NCI-H2196 treated with DMSO at 0.1 percent for 48 hours (cell line): ENCODE data around the gene CRHBP.
"Not testable (repeated sequence)": the region's sequence is repeated elsewhere in the genome, so short reads cannot be mapped to it uniquely, and the experiment has no call there.

Experiments
- DNase-seq: peaks from one replicate; lab custom pipeline; 2025; ENCODE audit not compliant: unreplicated experiment; lab: John Stamatoyannopoulos, UW

CRHBP gene, protein sequence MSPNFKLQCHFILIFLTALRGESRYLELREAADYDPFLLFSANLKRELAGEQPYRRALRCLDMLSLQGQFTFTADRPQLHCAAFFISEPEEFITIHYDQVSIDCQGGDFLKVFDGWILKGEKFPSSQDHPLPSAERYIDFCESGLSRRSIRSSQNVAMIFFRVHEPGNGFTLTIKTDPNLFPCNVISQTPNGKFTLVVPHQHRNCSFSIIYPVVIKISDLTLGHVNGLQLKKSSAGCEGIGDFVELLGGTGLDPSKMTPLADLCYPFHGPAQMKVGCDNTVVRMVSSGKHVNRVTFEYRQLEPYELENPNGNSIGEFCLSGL

DNA sequence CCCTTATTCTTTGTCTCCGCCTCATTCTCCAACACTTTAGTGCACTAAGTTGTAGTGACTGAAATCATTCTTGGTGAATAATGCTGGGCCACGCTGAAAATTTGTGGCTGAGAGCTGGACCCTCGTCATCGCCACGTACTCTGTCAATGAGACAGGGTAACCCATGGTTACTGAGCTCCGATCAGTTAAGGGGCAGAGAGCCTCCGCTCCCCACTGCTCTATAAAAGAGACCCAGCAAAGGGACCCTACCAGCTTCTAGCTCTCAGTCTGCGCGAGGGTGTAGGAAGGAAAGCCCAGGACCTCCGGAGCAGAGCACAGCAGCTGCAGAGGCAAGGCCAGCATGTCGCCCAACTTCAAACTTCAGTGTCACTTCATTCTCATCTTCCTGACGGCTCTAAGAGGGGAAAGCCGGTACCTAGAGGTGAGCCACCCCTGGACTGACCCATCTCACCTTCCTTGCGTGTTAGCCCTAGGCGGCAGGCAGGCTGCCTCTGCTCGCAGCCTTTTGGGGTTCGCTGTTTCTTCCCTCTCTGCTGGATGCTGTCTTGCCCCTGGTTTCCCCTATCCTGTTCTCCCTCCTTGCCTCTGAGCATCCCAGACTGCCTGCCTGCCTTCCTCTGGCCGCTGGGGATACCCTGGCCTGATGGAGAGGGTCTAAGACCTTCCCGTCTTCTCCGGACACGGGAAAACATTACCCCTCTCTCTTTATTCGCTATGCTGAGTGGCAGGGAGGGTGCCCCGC is at the start of gene CRHBP:
CRHBP (plus strand) TSS at position 251 of the 742 bp plus-strand sequence; CDS start at position 341, 90 bp downstream.
- no peak for DNase-seq

DNA sequence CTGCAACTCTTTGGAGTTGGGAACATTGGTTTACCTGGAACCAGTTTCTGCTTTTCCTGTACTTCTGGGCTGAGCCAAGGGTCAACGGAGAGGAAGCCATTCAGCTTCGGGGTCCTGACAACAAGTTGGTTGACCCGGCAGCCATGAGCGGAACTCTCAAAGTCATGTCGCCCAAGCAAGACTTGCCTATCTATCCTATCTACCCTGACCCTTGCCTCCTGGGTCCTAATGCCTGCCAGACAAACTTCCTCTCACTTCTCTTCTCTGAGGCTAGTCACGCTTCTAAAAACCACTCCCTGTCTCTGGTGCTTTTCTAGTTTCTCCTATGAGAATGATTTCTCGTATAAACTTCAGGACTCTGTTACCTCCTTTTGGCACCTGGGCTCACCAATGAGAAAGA is 44.7 kb upstream of the CRHBP start:
- DNase-seq: no peak

DNA sequence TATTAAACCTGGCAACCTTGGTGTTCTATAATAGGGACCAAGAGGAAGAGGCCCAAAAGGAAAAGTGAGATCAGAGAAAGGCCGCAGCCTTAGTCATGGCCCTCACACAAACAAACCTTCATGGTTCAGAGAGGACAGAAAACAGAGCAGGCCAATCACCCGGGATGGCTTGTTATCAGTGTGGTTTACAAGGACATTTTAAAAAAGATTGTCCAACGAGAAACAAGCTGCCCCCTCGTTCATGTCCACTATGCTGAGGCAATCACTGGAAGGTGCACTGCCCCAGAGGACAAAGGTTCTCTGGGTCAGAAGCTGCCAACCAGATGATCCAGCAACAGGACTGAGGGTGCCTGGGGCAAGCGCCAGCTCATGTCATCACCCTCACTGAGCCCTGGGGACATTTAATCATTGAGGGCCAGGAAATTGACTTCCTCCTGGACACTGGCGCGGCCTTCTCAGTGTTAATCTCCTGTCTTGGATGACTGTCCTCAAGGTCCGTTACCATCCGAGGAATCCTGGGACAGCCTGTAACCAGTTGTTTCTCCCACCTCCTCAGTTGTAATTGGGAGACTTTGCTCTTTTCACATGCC is 42.4 kb upstream of the CRHBP start:
- DNase-seq: not testable (repeated sequence)

DNA sequence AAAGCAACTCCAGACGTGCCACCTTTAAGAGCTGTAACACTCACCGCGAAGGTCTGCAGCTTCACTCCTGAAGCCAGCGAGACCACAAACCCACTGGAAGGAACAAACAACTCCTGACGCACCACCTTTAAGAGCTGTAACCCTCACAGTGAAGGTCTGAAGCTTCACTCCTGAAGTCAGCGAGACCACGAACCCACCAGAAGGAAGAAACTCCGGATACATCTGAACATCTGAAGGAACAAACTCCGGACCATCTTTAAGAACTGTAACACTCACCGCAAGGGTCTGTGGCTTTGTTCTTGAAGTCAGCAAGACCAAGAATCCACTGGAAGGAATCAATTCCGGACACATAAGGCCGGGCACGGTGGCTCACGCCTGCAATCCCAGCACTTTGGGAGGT is 38.2 kb upstream of the CRHBP start:
- not testable (repeated sequence) for DNase-seq

DNA sequence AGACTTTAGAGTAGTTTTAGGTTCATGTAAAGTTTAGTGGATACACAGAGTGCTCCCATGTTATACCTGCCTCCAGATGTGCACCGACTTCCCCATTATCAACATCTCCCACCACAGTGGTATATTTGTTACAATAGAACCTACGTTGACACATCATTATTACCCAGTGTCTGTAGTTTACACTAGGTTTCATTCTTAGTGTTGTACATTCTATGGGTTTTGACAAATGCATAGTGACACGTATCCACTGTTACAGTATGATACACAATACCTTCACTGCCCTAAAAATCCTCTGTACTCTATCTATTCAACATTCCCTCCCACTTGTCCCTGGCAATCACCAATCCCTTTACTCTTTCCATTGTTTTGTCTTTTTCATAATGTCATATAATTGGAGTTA is 34.3 kb upstream of the CRHBP start:
- no peak for DNase-seq

DNA sequence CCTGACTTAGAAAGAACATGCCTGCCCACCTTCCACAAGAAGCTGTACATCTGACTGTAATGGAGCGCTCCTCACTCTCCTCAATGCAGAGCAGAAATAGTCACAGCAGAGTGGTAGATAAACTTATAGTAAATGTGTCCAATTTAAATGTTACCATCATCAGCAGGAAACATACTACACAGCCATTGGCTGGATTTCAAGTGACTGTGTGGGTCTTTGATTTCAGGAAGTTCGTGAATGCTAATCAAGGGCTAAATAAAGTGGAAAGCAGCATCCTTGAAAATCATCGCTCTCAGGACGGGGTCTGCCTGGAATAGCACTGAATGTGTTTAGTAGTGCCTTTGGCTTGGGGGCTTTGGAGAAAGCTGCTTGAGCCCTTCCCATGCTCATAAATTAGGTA is 32.4 kb upstream of the CRHBP start:
- DNase-seq: no peak

DNA sequence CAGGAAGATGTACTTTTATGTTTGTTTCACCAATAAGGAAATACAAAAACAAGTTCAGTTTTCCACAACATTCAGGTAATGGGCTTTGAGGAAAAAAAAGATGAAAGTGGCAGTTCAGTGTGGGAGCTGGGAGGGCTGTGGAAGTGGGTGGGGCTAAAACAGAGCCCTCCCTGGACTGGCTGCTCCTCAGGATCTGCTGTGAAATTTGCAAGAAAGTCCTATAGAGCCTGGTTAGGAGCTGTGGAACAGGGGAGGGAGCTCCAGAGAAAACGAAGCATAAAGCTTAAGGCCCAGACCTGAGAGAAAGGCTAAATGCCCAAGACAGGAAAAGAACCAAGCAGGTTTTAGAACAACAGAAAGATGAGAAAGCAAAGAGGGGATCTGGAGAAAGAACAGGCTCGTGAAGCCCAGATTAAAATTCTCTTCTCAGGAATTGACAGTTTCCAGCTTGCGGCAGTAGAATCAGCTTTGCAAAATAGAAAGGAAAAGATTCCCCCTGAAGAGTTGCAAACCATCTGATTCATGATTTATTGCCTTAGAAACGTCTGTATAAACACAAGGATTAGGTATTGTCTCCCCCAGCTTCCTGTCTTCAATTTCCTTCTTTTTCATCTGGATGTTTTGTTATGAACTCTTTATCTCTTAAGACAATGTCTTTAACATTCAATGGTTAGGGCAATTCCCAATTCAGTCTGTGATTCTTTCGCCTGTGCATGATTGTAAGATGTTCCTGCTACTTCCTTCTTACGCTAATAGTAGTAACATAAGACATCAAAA is 26.3 kb upstream of the CRHBP start:
- DNase-seq: no peak

DNA sequence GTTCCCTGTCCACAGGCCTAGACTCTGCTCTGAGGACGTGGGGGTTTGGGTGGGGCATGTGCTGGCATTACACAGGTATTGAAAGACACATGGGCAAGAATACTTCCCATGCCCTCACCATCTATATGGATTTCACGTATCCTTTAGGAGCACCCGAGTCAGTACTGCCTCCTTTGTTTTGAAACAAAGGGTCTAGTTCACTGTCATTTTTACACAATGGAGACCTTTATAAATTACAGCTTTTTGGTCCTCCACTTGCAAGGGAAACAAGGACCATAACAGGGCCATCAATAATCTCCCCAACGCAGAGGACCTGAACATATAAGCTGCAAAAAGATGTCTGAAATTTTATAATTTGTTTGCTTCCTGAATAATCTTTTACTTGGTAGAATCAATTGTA is 24.9 kb upstream of the CRHBP start:
- no peak for DNase-seq

DNA sequence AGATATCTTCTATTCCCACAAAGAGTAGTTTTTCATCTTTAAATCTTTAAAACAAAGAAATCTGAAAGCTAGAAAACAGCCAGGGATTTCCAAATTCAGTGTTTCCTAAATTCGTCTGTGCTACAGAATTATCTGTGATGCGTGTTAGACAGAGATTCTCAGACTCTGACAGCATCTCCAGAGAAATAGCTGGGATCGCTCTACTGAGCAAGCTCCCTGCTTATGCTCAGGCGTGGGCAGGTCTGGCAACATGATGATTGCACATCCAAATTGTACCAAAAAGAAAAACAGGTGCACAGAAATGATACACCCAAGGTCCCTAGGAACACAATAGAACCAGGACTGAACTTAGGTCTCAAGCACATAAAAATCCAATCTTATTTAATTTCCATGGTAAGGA is 22.8 kb upstream of the CRHBP start:
- no peak for DNase-seq

DNA sequence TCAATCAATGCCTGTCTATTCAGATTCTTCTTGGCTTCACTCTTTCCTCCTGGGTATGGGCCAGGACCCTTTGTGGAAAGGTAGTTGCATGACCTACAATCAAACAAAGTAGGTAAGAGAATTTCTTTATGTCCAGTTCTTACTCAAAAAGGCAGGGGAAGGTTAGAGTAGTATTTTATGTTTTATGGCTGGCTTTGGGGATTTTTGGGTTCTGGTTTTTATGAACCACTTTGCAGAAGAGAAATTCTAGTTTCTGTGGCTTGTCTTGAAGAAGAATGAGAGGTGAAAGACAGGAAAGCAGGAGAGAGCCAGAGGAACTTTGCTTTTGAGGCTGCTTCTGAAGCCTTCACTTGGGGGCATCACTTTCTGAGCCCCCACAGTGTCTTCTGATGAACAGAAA is 14.7 kb upstream of the CRHBP start:
- DNase-seq: no peak

DNA sequence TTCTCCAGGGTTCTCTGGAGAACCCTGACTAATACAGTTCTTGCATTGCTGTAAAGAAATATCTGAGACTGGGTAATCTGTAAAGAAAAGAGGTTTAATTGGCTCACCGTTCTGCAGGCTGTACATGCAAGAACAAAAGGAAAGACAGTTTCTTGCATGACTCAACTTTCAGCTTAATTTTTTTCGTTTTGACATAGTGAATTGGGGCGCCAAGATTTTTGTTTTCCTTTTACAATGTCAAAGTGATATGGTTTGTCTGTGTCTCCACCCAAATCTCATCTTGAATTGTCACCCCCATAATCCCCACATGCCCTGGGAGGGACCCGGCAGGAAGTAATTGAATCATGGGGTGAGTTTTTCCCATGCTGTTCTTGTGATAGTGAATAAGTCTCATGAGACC is 11.8 kb upstream of the CRHBP start:
- no peak for DNase-seq

DNA sequence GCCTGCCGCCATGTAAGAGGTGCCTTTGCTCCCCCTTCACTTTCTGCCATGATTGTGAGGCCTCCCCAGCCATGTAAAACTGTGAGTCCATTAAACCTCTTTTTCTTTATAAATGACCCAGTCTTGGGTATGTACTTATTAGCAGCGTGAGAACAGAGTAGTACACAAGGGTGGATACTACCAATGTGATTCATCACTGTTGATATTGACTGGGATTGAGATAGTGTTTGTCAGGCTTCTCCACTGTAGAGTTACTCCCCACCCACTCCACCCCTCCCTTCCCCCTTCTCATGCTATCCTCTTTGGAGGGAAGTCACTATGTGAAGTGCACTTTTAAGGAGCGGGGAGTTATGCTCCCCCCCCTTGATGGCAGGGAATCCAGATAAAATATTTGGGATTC is 11.4 kb upstream of the CRHBP start:
- no peak for DNase-seq

DNA sequence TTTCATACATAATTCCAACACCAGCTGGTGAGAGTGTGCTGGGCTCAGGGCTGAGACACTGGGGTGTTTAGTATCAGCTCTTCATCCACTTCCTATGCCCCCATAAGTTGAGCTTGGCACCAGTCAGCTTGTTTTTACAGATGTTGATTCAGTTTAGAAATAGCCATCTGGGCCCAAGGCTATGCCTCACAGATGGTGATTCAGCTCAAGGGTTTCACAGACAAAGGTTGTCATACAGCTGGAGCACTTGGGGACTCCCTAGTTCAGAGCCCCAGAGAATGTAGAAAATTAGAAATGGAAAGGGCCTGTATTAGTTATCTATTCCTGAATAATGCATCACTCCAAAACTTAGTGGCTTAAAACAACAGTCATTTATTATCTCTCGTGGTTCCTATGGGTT is 10.3 kb upstream of the CRHBP start:
- DNase-seq: no peak

DNA sequence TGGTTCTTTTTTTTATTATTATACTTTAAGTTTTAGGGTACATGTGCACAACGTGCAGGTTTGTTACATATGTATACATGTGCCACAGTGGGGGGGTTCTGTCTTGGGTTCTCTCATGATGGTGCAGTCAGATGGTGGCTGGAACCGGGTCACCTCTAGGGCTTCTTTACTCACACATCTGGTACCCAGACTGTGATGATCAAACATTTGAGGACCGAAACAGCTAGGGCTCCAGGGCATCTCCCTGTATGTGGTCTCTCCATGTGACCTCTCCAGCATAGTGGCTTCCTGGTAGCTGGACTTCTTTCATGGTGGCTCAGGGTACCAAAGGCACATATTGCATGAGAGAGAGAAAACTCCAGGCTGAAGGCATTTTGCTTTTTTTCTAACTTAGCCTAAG is 9.8 kb upstream of the CRHBP start:
- no peak for DNase-seq

DNA sequence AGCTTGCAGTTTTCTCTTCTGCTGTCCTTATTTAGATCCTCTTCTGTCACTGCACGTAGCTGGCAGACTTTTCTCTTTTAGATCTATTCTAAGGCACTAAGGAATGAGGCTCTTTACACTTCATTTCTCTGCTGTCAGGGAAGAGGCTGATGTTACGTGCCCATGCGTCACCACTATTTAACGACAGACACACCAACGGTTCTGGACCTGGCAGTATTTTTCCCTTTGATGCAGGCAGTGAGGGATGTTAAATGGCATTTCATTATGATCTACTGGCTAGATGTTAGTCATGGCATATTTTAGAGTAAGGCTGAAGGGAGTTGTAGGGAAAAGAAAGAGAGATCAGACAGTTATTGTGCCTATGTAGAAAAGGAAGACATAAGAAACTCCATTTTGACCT is 8.2 kb upstream of the CRHBP start:
- DNase-seq: no peak

DNA sequence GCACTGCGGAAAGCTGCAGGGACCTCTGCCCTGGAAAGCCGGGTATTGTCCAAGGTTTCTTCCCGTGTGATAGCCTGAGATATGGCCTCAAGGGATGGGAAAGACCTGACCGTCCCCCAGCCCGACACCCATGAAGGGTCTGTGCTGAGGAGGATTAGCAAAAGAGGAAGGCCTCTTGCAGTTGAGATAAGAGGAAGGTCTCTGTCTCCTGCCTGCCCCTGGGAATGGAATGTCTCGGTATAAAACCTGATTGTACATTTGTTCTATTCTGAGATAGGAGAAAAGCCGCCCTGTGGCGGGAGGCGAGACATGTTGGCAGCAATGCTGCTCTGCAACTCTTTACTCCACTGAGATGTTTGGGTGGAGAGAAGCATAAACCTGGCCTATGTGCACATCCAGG is 7.6 kb upstream of the CRHBP start:
- DNase-seq: not testable (repeated sequence)

DNA sequence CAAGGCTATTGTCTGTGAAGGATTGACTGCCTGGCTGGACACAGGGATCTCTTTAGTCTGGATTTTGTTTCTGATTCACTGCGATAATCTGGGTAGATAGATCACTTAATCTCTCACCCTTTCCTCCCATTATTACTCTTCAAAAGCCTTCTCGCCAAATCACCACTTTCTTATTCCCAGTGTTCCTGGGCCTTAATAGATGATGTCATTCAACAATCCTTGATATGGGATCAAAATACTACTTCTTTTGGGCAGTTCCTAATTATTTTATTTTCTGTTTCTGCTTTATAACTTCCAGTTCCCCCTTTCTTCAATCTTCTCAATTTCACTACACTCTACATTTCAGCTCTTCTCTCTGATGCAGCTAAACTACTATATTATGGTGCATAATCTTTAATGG is 6.8 kb upstream of the CRHBP start:
- DNase-seq: no peak

DNA sequence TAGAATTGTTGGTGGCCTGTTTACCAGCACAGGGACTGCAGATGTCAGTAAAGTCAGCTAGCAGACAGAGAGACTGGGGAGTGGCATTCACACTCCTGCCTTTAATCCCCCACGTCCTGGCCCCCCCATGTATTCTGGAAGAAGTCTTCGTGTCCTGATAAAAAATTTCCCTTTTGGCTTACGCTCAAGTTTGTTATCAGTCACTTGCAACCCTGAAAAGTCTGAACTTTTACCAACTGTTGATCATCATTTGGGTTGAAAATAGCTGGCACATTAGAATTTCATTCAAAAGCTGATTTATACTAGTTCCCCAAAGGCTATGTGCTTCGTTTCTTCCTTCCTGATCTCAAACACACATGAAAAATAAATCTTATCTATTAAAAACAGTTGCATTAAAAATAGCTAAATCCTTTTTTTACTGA is 5.8 kb upstream of the CRHBP start:
- DNase-seq: no peak

DNA sequence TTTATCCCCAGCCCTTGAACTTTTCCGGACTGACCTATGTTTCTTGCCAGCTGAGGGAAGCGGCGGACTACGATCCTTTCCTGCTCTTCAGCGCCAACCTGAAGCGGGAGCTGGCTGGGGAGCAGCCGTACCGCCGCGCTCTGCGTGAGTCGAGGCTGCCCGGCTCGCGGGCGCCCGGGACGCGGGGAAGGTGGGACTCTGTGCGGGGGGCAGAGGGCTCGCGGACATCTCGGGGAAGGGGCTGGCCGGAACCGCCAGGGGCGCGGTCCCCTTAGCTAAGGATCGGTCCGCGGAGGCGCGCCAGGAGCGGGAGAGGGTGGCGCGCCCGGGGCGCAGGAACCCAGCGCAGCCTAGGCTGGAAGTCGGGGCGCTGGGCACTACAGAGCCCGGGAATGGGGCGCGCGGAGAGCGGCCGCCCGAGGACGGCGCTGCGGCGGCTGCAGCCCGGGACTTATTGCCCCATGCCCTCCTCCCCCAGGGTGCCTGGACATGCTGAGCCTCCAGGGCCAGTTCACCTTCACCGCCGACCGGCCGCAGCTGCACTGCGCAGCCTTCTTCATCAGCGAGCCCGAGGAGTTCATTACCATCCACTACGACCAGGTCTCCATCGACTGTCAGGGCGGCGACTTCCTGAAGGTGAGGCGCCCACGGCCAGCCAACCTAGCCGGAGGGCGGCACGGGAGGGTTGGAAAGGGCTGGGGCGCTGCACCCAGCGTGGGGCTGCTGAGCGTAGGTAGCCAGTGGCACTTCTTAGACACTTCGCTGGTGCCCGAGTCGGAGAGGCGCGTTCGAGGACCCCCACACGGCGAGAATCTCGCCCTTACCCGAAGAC is 922 bp downstream of the CRHBP start:
- no peak for DNase-seq

DNA sequence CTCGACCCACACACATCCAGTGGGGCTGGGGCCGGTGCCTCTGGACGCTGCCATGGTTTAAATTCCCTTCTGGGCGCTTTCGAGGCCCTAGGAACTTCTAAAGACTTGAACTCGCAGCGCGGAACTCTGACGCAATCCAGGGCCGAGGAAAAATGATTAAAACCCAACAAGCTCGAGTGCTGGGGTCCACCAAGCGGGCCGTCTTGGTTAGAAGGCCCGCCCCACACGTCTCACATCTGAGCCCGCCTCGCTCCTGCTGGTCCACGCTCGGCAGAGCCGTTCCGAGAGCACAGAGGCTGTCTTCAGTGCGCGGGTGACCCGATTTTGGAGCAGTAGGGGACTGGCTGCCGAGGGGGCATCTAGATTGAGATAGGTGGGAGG is 1.5 kb downstream of the CRHBP start:
- no peak for DNase-seq

DNA sequence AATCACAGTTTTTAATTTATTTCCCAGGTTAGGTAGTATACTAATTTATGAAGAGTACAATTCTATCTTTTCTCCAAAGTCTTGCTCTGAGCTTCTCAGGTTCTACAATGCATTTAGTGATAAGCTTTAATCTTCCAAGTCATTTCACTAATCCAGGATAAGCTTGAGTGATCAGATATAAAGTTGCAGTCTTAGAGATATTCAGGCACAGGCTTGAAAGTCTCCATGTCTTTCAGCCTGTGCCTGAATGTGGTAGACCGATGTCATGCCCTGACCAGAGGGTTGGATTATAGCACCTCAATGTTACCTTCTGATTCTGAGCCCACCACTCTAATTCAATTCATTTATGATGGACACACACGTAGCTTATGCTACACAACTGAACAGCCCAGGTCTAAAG is 3.2 kb downstream of the CRHBP start:
- no peak for DNase-seq
